Measurements from ENCODE around the gene ITGA7.

The ITGA7 gene

DNA sequence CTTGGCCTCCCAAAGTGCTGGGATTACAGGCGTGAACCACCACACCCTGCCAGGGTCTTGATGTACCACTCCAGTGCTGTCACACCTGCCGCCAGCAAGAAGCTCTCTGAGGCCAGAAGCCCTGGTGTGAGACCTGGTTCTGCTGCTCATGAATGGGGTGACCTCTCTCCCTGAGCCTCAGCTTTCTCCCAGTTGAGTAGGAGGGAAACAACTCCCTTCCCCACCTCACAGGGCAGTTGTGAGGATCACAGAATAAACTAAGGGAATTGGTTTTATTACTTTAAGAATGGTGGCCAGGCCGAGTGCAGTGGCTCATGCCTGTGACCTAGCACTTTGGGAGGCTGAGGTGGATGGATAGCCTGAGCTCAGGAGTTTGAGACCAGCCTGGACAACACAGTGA lies 26.9 kb upstream of the ITGA7 start:
- no peak for DNase-seq

- no peak for DNase-seq
Observed at GRCh38 chr12:55733858-55734257, 26.2 kb upstream of the ITGA7 start.

- DNase-seq = no peak
Observed at GRCh38 chr12:55733021-55733555, 25.4 kb upstream of the ITGA7 start.

DNA sequence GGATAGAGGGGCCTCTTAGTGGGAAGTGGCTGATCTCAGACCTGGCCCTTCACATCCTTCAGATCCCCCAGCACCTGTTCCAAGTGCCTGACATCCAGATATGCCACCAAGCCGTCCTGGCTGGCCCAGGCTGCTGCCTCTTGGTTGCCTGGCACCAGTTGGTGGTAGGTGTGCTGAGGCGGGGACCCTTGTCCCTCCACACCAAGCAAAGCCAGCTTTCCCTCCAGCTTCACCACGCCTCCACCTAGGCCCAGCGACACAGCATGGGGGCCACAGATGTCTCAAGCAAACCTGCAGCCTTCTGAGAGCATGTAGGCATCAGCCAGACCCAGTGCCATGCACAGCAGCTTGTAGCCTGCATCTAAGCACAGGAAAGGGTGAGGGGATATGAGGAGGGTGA lies 24.6 kb upstream of the ITGA7 start:
- DNase-seq = no peak

DNA sequence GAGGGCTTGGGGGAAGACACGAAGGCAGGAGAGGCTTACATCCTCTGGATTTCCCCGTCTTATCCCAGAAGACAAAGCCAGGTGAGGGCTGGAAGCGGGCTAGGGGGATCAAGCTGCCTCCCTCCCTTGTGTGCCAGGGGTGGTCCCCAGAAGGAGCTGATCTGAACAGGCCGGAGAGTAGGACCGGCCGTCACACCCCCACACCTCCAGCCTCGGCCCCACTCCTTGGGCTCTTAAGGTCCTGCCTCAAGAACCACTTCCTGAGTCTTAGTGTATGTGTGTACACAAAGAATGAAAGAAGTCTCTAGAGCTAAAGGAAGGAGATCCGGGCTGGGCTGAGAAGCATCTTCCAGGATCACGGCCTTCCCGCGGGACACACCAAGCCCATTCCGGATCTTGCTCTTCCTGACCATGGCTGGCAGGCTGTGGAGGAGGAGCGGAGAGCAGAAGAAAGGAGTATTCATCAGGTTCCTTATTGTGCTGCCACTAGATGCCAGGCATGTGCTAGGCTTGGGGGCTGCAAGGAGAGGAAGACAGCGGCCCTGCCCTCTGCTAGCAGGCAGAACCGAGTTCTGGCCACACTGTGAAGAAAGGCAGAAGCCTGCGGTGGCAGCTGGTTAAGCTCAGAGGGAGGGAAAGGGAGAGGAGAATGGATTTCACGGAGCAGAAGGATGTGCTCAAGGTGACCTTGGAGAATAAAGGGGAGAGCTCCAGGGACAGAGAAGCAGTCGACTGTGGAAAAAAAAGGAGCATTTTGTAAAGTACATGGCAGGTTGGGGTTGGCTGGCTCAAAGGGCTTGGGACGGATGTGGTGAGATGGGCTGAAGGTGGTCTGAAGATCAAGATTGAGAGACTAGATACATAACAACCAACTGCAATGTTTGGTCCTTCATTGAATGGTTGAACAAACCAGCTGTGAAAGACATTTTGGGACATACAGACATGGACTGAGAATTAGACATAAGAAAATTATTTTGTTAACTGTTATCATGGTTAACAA lies 22.4 kb upstream of the ITGA7 start:
- DNase-seq = peak; percentile 40

DNA sequence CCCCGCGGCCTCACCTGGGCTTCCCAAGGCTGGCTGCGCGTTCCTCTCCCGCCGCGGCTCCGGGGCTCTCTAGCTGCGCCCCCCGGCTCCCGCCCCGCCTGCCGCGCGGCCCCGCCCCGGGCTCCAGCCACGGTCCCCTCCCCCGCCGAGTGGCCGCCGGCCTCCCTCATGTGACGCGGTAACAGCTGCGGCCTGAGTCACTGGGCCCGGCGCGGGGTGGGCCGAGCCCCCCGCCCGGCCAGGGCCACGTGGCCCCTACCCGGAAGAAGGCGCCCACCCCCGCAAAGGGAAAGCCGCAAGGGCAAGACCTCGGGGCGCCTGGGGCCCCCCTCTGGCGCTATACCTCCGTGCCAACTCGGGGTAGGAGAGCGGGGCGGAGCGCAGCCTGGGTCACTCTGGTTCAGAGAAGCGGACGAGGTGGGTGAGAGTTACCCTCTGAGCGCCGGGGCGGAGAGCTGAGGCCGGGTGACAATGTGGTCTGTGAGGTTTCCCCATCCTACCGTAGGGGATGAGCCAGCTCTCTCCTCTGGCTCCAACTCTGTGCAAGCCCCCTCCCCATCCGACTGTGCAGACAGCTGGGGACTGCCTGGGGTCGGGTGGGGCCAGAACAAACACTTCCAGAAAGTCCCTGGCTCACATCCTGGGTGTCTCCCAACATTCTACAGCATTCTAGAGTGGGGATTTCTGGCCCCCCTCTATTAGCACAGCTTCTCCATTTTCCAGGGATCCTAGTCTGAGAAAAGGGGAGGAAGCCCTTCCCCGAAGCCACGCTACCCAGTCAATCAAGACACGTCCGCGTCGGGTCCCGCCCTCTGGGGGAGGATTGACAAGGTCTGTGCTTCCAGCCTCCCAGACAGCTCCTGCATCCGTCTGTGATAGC lies 21.5 kb upstream of the ITGA7 start, which contains the start of gene CD63:
Gene CD63 (minus strand): TSS at position 71 of the 880 bp plus-strand sequence. CDS start 668 bp downstream, outside the sequence.
- DNase-seq = peak; percentile 60

- no peak for DNase-seq
Observed at GRCh38 chr12:55728186-55728938, 20.7 kb upstream of the ITGA7 start.

- DNase-seq = no peak
Observed at GRCh38 chr12:55727643-55728185, 20.0 kb upstream of the ITGA7 start.

GRCh38 chr12:55726971-55727370 lies 19.3 kb upstream of the ITGA7 start:
- DNase-seq = no peak

- no peak for DNase-seq
Observed at GRCh38 chr12:55725556-55725955, 17.9 kb upstream of the ITGA7 start.

- no peak for DNase-seq
Observed at GRCh38 chr12:55724940-55725309, 17.2 kb upstream of the ITGA7 start.

GRCh38 chr12:55724226-55724939 lies 16.7 kb upstream of the ITGA7 start:
- DNase-seq = peak; percentile 70

- no peak for DNase-seq
Observed at GRCh38 chr12:55723516-55724225, 16.0 kb upstream of the ITGA7 start.

- DNase-seq = no peak
Observed at GRCh38 chr12:55722948-55723347, 15.2 kb upstream of the ITGA7 start.

GRCh38 chr12:55721601-55722213 lies 14.0 kb upstream of the ITGA7 start:
- DNase-seq = no peak

DNA sequence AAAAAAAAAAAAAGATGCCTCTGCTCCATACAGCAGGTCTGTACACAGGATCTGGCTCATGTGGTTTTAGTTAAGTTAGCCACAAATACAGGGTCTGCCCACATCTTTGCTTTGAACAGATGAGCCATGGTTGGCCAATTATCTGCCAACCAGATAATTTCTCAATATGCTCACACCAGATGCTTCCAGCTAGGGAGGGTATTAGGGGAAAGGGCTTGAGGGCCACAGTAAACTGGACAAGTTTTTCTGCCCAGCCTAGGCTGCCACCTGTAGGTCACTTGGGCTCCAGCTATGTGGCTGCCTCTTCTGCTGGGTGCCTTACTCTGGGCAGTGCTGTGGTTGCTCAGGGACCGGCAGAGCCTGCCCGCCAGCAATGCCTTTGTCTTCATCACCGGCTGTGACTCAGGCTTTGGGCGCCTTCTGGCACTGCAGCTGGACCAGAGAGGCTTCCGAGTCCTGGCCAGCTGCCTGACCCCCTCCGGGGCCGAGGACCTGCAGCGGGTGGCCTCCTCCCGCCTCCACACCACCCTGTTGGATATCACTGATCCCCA lies 13.3 kb upstream of the ITGA7 start:
- DNase-seq = no peak

- DNase-seq = no peak
Observed at GRCh38 chr12:55720071-55720564, 12.4 kb upstream of the ITGA7 start, which contains the start of gene RDH5. Gene RDH5, plus strand, starts transcription at chr12:55720393. Its CDS starts 792 bp downstream, at chr12:55721185.

GRCh38 chr12:55719371-55719770 lies 11.7 kb upstream of the ITGA7 start:
- no peak for DNase-seq

- no peak for DNase-seq
Observed at GRCh38 chr12:55718624-55719275, 11.0 kb upstream of the ITGA7 start.
